ENCODE data around the gene FABP1. TPM values are rescaled to one million over a fixed set of nuclear protein-coding genes. Genes with fewer than 3 reads are reported as not detected.

The FABP1 gene
- total and polyA plus RNA-seq, 2 of the 8 experiments (the other 6 are each of a cell fraction or from before 2014, with no cell fraction given): 0.09 TPM; not detected in 1

DNA sequence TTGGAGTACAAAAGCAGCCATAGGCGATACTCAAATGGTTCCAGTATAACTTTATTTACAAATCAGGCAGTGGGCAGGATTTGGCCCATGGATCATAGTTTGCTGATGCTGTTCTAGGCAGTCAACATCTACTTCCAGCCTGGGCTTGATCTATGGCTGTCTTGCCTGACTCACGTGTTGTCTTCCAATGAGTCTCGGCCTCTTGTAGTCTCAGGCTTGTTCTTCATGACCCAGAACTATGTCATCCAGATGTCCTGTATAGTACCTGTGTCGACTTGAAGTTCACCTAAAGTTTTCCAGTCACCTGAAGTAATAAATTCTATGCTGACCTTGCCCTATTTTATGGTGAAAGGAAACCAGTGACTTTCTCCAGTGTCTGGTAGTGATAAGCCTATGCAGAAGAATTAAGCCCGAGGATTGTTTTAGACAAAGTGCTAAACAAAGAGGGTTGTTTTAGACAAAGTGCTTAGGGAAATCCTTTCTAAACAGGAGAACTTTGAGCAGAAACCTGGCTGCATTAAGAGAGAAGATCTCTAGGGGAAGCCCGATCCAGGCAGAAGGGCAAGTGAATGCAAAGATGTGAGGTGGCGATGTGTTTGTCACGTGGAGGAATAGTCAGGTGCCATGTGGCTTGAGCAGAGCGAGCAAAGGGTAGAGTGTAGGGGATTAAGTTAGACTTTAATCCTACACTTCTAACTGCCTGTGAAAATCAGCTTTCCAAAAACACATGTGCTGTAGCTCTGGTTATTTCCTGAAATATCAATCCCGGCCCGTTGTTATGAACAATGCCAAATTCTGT lies 33.8 kb upstream of the FABP1 start (continued):
- TF ChIP-seq, protein P1, sequence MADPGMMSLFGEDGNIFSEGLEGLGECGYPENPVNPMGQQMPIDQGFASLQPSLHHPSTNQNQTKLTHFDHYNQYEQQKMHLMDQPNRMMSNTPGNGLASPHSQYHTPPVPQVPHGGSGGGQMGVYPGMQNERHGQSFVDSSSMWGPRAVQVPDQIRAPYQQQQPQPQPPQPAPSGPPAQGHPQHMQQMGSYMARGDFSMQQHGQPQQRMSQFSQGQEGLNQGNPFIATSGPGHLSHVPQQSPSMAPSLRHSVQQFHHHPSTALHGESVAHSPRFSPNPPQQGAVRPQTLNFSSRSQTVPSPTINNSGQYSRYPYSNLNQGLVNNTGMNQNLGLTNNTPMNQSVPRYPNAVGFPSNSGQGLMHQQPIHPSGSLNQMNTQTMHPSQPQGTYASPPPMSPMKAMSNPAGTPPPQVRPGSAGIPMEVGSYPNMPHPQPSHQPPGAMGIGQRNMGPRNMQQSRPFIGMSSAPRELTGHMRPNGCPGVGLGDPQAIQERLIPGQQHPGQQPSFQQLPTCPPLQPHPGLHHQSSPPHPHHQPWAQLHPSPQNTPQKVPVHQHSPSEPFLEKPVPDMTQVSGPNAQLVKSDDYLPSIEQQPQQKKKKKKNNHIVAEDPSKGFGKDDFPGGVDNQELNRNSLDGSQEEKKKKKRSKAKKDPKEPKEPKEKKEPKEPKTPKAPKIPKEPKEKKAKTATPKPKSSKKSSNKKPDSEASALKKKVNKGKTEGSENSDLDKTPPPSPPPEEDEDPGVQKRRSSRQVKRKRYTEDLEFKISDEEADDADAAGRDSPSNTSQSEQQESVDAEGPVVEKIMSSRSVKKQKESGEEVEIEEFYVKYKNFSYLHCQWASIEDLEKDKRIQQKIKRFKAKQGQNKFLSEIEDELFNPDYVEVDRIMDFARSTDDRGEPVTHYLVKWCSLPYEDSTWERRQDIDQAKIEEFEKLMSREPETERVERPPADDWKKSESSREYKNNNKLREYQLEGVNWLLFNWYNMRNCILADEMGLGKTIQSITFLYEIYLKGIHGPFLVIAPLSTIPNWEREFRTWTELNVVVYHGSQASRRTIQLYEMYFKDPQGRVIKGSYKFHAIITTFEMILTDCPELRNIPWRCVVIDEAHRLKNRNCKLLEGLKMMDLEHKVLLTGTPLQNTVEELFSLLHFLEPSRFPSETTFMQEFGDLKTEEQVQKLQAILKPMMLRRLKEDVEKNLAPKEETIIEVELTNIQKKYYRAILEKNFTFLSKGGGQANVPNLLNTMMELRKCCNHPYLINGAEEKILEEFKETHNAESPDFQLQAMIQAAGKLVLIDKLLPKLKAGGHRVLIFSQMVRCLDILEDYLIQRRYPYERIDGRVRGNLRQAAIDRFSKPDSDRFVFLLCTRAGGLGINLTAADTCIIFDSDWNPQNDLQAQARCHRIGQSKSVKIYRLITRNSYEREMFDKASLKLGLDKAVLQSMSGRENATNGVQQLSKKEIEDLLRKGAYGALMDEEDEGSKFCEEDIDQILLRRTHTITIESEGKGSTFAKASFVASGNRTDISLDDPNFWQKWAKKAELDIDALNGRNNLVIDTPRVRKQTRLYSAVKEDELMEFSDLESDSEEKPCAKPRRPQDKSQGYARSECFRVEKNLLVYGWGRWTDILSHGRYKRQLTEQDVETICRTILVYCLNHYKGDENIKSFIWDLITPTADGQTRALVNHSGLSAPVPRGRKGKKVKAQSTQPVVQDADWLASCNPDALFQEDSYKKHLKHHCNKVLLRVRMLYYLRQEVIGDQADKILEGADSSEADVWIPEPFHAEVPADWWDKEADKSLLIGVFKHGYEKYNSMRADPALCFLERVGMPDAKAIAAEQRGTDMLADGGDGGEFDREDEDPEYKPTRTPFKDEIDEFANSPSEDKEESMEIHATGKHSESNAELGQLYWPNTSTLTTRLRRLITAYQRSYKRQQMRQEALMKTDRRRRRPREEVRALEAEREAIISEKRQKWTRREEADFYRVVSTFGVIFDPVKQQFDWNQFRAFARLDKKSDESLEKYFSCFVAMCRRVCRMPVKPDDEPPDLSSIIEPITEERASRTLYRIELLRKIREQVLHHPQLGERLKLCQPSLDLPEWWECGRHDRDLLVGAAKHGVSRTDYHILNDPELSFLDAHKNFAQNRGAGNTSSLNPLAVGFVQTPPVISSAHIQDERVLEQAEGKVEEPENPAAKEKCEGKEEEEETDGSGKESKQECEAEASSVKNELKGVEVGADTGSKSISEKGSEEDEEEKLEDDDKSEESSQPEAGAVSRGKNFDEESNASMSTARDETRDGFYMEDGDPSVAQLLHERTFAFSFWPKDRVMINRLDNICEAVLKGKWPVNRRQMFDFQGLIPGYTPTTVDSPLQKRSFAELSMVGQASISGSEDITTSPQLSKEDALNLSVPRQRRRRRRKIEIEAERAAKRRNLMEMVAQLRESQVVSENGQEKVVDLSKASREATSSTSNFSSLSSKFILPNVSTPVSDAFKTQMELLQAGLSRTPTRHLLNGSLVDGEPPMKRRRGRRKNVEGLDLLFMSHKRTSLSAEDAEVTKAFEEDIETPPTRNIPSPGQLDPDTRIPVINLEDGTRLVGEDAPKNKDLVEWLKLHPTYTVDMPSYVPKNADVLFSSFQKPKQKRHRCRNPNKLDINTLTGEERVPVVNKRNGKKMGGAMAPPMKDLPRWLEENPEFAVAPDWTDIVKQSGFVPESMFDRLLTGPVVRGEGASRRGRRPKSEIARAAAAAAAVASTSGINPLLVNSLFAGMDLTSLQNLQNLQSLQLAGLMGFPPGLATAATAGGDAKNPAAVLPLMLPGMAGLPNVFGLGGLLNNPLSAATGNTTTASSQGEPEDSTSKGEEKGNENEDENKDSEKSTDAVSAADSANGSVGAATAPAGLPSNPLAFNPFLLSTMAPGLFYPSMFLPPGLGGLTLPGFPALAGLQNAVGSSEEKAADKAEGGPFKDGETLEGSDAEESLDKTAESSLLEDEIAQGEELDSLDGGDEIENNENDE (IDR thresholded peaks at IDR 0.05; ENCODE audit: insufficient replicate concordance, low read length): no peak
- TF ChIP-seq SIN3A (conservative IDR thresholded peaks at IDR 0.05 in 1 of 2, IDR thresholded peaks at IDR 0.05 in 1 of 2; ENCODE audit: low read depth in 1 of 2, low read length in 2 of 2) (no peak), ASH2L (IDR thresholded peaks at IDR 0.05; ENCODE audit: low read length) (no peak), TAF7 (optimal IDR thresholded peaks at IDR 0.05; ENCODE audit: borderline replicate concordance, low read depth, low read length) (no peak)
- TF ChIP-seq, protein P2, sequence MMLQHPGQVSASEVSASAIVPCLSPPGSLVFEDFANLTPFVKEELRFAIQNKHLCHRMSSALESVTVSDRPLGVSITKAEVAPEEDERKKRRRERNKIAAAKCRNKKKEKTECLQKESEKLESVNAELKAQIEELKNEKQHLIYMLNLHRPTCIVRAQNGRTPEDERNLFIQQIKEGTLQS (IDR thresholded peaks at IDR 0.05; ENCODE audit: insufficient read depth, low read depth, low read length): no peak
- TF ChIP-seq, protein P3, sequence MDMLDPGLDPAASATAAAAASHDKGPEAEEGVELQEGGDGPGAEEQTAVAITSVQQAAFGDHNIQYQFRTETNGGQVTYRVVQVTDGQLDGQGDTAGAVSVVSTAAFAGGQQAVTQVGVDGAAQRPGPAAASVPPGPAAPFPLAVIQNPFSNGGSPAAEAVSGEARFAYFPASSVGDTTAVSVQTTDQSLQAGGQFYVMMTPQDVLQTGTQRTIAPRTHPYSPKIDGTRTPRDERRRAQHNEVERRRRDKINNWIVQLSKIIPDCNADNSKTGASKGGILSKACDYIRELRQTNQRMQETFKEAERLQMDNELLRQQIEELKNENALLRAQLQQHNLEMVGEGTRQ (IDR thresholded peaks at IDR 0.05; ENCODE audit: low read length): no peak
- TF ChIP-seq, protein P4, sequence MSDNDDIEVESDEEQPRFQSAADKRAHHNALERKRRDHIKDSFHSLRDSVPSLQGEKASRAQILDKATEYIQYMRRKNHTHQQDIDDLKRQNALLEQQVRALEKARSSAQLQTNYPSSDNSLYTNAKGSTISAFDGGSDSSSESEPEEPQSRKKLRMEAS (IDR thresholded peaks at IDR 0.05): no peak

Measured in H1 (cell line).